Panc1 (cell line): ENCODE data around the gene FERMT3. TPM values are rescaled to one million over a fixed set of nuclear protein-coding genes. Genes with fewer than 3 reads are reported as not detected.

Source experiments
- ATAC-seq: fragments of 200-7000 bp; cut with Tn5 transposase; 2 replicates; pipeline ENCODE4 v1.9.1; 2020; ENCODE audit warnings: mild to moderate bottlenecking, moderate library complexity
- BruUV-seq: library from RNA; stranded (reverse); fragments of 400-500 nt; replicated peaks from 2 replicates; lab custom pipeline; 2021; lab: Mats Ljungman, UMichigan
- CTCF ChIA-PET: fragments of 300-600 bp; sonication (Branson Sonifier 250); formaldehyde crosslinking; loops from one replicate; lab custom pipeline; 2022; ENCODE audit warnings: antibody characterized with exemption; lab: Charles Lee
- POLR2A ChIA-PET: fragments of 300-600 bp; sonication (Branson Sonifier 250); formaldehyde crosslinking; loops from one replicate; lab custom pipeline; 2022; ENCODE audit warnings: antibody characterized with exemption; lab: Charles Lee
- DNase-seq: peaks from one replicate; pipeline ENCODE4 v3.0.0-alpha.2; 2010; ENCODE audit warnings: low read depth, low spot score
- H3K27ac ChIP-seq: 2 replicates; pipeline ENCODE4 v1.5.1; 2011; ENCODE audit warnings: mild to moderate bottlenecking, low read length, inconsistent platforms
- H3K27me3 ChIP-seq: fragments of 200-500 bp; sonication (Bioruptor generic); 2 replicates; pipeline ENCODE4 v1.6.0; 2014; ENCODE audit warnings: low read length, inconsistent platforms; ENCODE audit not compliant: control insufficient read depth, insufficient read depth
- H3K36me3 ChIP-seq: fragments of 200-500 bp; sonication (Bioruptor generic); 2 replicates; pipeline ENCODE4 v1.5.1; 2014; ENCODE audit warnings: inconsistent platforms, mild to moderate bottlenecking, low read length, moderate library complexity; ENCODE audit not compliant: control insufficient read depth, insufficient read depth
- H3K4me1 ChIP-seq: 2 replicates; pipeline ENCODE4 v1.5.1; 2011; ENCODE audit warnings: inconsistent platforms, mild to moderate bottlenecking, low read length, moderate library complexity; ENCODE audit not compliant: control insufficient read depth, insufficient read depth
- H3K4me3 ChIP-seq, 2 experiments: 2 replicates each; pipeline ENCODE4 v1.5.1; 2011 to 2012; ENCODE audit warnings: low read depth in 2 of 2, low read length in 2 of 2, mild to moderate bottlenecking in 2 of 2, inconsistent platforms in 1 of 2, moderate library complexity in 1 of 2
- H3K9me3 ChIP-seq: fragments of 200-500 bp; sonication (Bioruptor generic); 2 replicates; pipeline ENCODE4 v1.5.1; 2014; ENCODE audit warnings: low read depth, mild to moderate bottlenecking, inconsistent platforms, low read length, moderate library complexity; ENCODE audit not compliant: control insufficient read depth, insufficient read depth
- POLR2AphosphoS5 ChIP-seq: IDR thresholded peaks from 2 replicates; pipeline ENCODE4 v1.6.1; 2012; ENCODE audit warnings: mild to moderate bottlenecking, low read depth, low read length, moderate library complexity
- SIN3A ChIP-seq: IDR thresholded peaks from 2 replicates; pipeline ENCODE4 v1.6.1; 2012; ENCODE audit warnings: low read depth, mild to moderate bottlenecking, low read length, moderate library complexity, borderline replicate concordance; ENCODE audit not compliant: insufficient read depth
- TCF7L2 ChIP-seq: IDR thresholded peaks from 2 replicates; pipeline ENCODE4 v1.6.1; 2011; ENCODE audit warnings: mild to moderate bottlenecking, low read depth, low read length, inconsistent platforms
- in situ Hi-C: cut with HindIII; loops from 2 replicates; pipeline ENCODE4 v1.10.0; 2016; ENCODE audit warnings: low sequenced_read_pairs, low pct_unique_long_range_greater_than_20kb
- intact Hi-C: fragments of 100-400 bp; cut with micrococcal nuclease; formaldehyde crosslinking; loops from one replicate; pipeline ENCODE4 v1.10.0; 2022; ENCODE audit not compliant: unreplicated experiment
- total RNA-seq: library from RNA; stranded (reverse); gene quantifications from one replicate; pipeline ENCODE4 v1.2.1, GENCODE V29; 2021; ENCODE audit not compliant: unreplicated experiment
- TF ChIP-seq, protein P1 (sequence below): fragments of 450-650 bp; IDR thresholded peaks from 2 replicates; pipeline ENCODE4 v1.5.1; 2017; ENCODE audit warnings: mild to moderate bottlenecking
- TF ChIP-seq, protein P2 (sequence below), 2 experiments: IDR thresholded peaks; 2 replicates each; pipeline ENCODE4 v1.6.1; 2011 to 2012; ENCODE audit warnings: low read depth in 2 of 2, control low read depth in 1 of 2, low read length in 1 of 2, mild to moderate bottlenecking in 1 of 2, moderate library complexity in 1 of 2; ENCODE audit not compliant: insufficient read depth in 1 of 2

Gene FERMT3
- total RNA-seq, 1 experiment from 2014 or later: 2.9 TPM

DNA sequence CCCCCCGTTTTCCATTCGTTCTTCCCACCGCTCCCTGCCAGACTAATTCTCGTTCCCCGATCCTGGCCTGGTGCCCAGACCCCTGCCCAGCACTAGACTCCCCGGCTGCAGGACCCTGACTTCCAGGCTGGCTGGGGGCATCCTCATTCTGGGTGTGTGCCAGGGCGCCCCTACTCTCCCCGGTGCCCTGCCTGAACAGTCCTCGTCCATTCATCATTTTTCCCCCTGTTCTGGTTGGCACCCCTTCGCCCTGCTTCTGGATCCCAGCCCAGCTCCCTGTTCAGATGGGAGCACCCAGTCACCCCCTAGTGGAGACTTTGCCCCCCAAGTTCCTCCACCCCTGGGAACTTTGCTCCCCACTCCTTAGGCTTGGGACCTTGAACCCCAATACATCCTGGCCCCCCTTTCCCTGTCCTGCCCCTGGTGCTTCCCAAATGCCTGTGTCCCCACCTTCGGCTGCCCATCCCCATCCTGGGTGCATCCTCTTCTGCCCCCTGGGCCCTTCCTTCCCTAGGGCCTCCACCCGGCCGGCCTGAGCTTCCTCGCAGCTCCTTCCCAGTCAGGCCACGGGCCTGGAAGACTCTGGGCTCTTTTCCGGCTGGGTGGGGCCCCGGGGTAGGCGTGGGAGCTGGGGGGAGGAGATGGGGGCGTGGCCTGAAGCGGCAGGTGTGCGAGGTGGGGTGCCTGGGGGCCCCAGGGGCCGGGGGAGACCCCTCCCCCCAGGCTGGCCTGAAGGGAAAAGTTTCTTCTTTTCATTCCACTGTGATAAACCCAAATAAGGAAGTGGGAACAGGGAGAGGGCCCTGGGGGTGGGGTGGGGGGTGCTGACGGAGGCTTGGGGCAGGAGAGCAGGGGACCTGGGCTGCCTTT is 45.7 kb downstream of the FERMT3 start:
- Histone ChIP-seq H3K27ac (peak overlapping the region; percentile 89), H3K4me3 (peak overlapping the region; percentile 84 to 90), H3K27me3 (no peaks in the 10 kb centered on the region), H3K36me3 (peaks cover 3% of the 10 kb centered on the region; the same call in 1 of the 2 replicates), H3K9me3 (no peaks in the 10 kb centered on the region), H3K4me1 (peaks cover 41% of the 10 kb centered on the region)
- no peak for DNase-seq
- intact Hi-C loops: no loop called here
- peak; percentile 50 for ATAC-seq
- TF ChIP-seq, protein P1, sequence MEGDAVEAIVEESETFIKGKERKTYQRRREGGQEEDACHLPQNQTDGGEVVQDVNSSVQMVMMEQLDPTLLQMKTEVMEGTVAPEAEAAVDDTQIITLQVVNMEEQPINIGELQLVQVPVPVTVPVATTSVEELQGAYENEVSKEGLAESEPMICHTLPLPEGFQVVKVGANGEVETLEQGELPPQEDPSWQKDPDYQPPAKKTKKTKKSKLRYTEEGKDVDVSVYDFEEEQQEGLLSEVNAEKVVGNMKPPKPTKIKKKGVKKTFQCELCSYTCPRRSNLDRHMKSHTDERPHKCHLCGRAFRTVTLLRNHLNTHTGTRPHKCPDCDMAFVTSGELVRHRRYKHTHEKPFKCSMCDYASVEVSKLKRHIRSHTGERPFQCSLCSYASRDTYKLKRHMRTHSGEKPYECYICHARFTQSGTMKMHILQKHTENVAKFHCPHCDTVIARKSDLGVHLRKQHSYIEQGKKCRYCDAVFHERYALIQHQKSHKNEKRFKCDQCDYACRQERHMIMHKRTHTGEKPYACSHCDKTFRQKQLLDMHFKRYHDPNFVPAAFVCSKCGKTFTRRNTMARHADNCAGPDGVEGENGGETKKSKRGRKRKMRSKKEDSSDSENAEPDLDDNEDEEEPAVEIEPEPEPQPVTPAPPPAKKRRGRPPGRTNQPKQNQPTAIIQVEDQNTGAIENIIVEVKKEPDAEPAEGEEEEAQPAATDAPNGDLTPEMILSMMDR: no peak
- peak; percentile 33; the same call in 1 of the 2 replicates for TF ChIP-seq POLR2AphosphoS5
- ChIA-PET POLR2A (interaction anchor here (0.6 to 0.7 kb wide), 2 partner anchors 18 to 48 kb away, joined by 5 to 6 read pairs; no protein-coding TSS in a partner anchor), CTCF (interaction anchor here (0.5 to 1.8 kb wide), 11 partner anchors 9 to 1800 kb away, joined by 3 to 12 read pairs (median 5); partner anchors contain the start of gene SF3B2)
- in situ Hi-C loops: no loop called here
- no TSS peak for BruUV-seq

DNA sequence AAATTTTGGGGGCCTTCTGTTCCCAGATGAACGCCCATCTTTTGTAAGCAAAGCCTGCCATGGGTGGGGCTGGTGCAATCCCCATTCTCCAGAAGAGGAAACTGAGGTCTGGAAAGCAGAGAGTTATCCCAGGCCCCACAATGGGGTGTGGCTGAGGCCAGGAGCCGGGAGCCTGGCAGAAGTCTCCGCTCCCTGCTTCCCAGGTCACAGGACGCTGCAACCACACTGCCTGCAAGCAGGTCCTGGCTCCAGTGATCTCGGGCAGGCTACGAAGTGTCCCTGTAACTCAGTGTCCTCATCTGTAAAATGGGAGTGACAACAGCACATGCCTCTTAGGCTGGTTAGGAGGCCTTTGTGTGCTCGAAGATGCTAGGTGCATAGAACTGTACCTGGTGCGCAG is 46.5 kb downstream of the FERMT3 start:
- ChIA-PET CTCF (no interaction called here), POLR2A (interaction anchor here (0.6 kb wide), 1 partner anchor 49 kb away, joined by 5 read pairs; no protein-coding TSS in a partner anchor)
- Histone ChIP-seq H3K27ac (peak overlapping the region; percentile 41; the same call in 1 of the 2 replicates), H3K27me3 (no peaks in the 10 kb centered on the region), H3K4me3 (peak overlapping the region; percentile 84 to 90), H3K9me3 (no peaks in the 10 kb centered on the region), H3K36me3 (peaks cover 3% of the 10 kb centered on the region; the same call in 1 of the 2 replicates), H3K4me1 (peaks cover 37% of the 10 kb centered on the region)
- TSS peak; percentile 83 for BruUV-seq
- in situ Hi-C loops (no loop called here), intact Hi-C loops (no loop called here)
- ATAC-seq (no peak), DNase-seq (no peak)
- TF ChIP-seq POLR2AphosphoS5 (no peak), TCF7L2 (no peak), SIN3A (no peak)
- TF ChIP-seq, protein P1: no peak
- TF ChIP-seq, protein P2, sequence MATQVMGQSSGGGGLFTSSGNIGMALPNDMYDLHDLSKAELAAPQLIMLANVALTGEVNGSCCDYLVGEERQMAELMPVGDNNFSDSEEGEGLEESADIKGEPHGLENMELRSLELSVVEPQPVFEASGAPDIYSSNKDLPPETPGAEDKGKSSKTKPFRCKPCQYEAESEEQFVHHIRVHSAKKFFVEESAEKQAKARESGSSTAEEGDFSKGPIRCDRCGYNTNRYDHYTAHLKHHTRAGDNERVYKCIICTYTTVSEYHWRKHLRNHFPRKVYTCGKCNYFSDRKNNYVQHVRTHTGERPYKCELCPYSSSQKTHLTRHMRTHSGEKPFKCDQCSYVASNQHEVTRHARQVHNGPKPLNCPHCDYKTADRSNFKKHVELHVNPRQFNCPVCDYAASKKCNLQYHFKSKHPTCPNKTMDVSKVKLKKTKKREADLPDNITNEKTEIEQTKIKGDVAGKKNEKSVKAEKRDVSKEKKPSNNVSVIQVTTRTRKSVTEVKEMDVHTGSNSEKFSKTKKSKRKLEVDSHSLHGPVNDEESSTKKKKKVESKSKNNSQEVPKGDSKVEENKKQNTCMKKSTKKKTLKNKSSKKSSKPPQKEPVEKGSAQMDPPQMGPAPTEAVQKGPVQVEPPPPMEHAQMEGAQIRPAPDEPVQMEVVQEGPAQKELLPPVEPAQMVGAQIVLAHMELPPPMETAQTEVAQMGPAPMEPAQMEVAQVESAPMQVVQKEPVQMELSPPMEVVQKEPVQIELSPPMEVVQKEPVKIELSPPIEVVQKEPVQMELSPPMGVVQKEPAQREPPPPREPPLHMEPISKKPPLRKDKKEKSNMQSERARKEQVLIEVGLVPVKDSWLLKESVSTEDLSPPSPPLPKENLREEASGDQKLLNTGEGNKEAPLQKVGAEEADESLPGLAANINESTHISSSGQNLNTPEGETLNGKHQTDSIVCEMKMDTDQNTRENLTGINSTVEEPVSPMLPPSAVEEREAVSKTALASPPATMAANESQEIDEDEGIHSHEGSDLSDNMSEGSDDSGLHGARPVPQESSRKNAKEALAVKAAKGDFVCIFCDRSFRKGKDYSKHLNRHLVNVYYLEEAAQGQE (IDR thresholded peaks at IDR 0.05; ENCODE audit: insufficient read depth in 1 of 2, low read depth in 2 of 2, low read length in 1 of 2): no peak
